Tibial nerve (tissue), 4 donors: ENCODE data around the gene VAMP4.

ENCODE experiments used
- EP300 ChIP-seq, 2 donors: sonication (generic); formaldehyde crosslinking; IDR thresholded peaks; one replicate each; pipeline ENCODE4 v1.6.1; 2017; ENCODE audit warnings: antibody characterized with exemption in 2 of 2, mild to moderate bottlenecking in 1 of 2
- POLR2A ChIP-seq, 2 donors: fragments of 450-650 bp; IDR thresholded peaks; one replicate each; pipeline ENCODE4 v1.6.1; 2017; ENCODE audit warnings: antibody characterized with exemption in 2 of 2, mild to moderate bottlenecking in 2 of 2, moderate library complexity in 2 of 2
- TF ChIP-seq, protein P1 (sequence below), 5 experiments: fragments of 200-600 bp in 3 of 5; fragments of 450-650 bp in 2 of 5; sonication (generic) in 3 of 5; IDR thresholded peaks; one replicate each; pipeline ENCODE4 v1.5.1; 2016 to 2019; ENCODE audit warnings: antibody characterized with exemption in 5 of 5, mild to moderate bottlenecking in 3 of 5, moderate library complexity in 2 of 5

DNA sequence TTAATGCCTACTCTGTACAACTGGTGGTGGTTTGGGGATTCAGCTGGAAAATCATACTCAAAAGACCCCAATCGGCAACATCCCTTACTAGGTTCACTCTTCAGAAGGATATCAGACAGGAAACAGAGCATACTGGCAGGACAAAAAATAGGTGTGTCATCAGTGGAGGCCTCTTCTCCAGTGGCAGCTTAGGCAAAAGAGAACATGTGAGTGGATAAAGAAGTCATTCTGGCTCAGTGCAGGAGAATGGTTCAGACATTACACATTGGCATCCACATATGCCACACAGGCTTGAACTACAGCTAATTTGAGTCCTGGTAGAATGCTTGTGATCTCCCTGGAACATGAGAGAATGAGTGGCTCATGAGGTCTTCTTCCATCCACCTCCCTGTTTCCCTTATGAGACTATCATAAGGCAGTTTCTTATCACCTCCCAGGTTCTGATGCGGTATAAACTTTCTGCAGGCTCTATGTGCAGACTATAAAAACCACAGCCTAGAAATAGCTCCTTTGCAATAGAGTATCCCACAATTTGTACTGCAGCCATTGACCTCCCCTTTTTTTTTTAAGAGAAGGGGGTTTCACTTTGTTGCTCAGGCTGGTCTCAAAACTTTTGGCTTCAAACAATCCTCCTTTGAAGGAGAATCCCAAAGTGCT lies 24.7 kb downstream of the VAMP4 start:
- TF ChIP-seq, protein P1, sequence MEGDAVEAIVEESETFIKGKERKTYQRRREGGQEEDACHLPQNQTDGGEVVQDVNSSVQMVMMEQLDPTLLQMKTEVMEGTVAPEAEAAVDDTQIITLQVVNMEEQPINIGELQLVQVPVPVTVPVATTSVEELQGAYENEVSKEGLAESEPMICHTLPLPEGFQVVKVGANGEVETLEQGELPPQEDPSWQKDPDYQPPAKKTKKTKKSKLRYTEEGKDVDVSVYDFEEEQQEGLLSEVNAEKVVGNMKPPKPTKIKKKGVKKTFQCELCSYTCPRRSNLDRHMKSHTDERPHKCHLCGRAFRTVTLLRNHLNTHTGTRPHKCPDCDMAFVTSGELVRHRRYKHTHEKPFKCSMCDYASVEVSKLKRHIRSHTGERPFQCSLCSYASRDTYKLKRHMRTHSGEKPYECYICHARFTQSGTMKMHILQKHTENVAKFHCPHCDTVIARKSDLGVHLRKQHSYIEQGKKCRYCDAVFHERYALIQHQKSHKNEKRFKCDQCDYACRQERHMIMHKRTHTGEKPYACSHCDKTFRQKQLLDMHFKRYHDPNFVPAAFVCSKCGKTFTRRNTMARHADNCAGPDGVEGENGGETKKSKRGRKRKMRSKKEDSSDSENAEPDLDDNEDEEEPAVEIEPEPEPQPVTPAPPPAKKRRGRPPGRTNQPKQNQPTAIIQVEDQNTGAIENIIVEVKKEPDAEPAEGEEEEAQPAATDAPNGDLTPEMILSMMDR (IDR thresholded peaks at IDR 0.05), result no peak
- TF ChIP-seq POLR2A (IDR thresholded peaks at IDR 0.05), result no peak
- no peak for TF ChIP-seq EP300 (IDR thresholded peaks at IDR 0.05)
